B cell (primary cell): ENCODE data around the gene IER5L. TPM values are rescaled to one million over a fixed set of nuclear protein-coding genes. Genes with fewer than 3 reads are reported as not detected.

Experiments
- ATAC-seq: fragments of 200-7000 bp; cut with Tn5 transposase; one replicate; pipeline ENCODE4 v1.10.0; 2021; ENCODE audit warnings: low read depth, mild to moderate bottlenecking, moderate number of reproducible peaks, moderate library complexity
- CTCF ChIA-PET: fragments of 350-600 bp; sonication (Branson Sonifier 250); formaldehyde crosslinking; loops from one replicate; lab custom pipeline; 2021; ENCODE audit warnings: antibody characterized with exemption, inconsistent platforms; lab: Charles Lee
- POLR2A ChIA-PET: fragments of 350-600 bp; sonication (Branson Sonifier 250); formaldehyde crosslinking; loops from one replicate; lab custom pipeline; 2021; ENCODE audit warnings: antibody characterized with exemption; lab: Charles Lee
- DNase-seq: peaks from one replicate; pipeline ENCODE4 v3.0.0; 2013
- H2AFZ ChIP-seq: 2 replicates; pipeline ENCODE4 v1.6.1; 2012; ENCODE audit warnings: mild to moderate bottlenecking, low read depth, low read length; ENCODE audit not compliant: insufficient read depth, poor library complexity, severe bottlenecking
- H3K27ac ChIP-seq, 2 donors: 1 replicate in 1 of 2; 2 replicates in 1 of 2; pipeline ENCODE4 v1.5.1; 2012 to 2013; ENCODE audit warnings: low read length in 2 of 2, mild to moderate bottlenecking in 2 of 2, moderate library complexity in 1 of 2
- H3K27me3 ChIP-seq, 4 experiments: fragments of 200-600 bp in 1 of 4; sonication (generic) in 1 of 4; replicated peaks in 1 of 4; 1 replicate in 2 of 4; 2 replicates in 2 of 4; pipeline versions ENCODE4 v1.6.1 to v1.7.0; 2013 to 2016; ENCODE audit warnings: low read length in 3 of 4, mild to moderate bottlenecking in 2 of 4, mixed read lengths in 1 of 4, moderate library complexity in 1 of 4; ENCODE audit not compliant: insufficient read depth in 4 of 4, control insufficient read depth in 3 of 4; ENCODE audit errors: control extremely low read depth in 1 of 4
- H3K36me3 ChIP-seq, 2 experiments: replicated peaks in 1 of 2; 1 replicate in 1 of 2; 2 replicates in 1 of 2; pipeline versions ENCODE4 v1.6.1 to v1.7.1; 2013; ENCODE audit warnings: low read length in 1 of 2; ENCODE audit not compliant: insufficient read depth in 2 of 2, control insufficient read depth in 1 of 2; ENCODE audit errors: control extremely low read depth in 1 of 2, extremely low read depth in 1 of 2
- H3K4me1 ChIP-seq, 2 donors: fragments of 200-600 bp in 1 of 2; sonication (generic) in 1 of 2; 1 replicate in 1 of 2; 2 replicates in 1 of 2; pipeline versions ENCODE4 v1.5.1 to v1.6.1; 2013 to 2017; ENCODE audit warnings: low read length in 2 of 2; ENCODE audit not compliant: control insufficient read depth in 2 of 2, insufficient read depth in 2 of 2
- H3K4me2 ChIP-seq: replicated peaks from 2 replicates; pipeline ENCODE3; 2012; ENCODE audit warnings: mild to moderate bottlenecking, low read depth, low read length; ENCODE audit not compliant: poor library complexity, severe bottlenecking
- H3K4me3 ChIP-seq, 5 experiments: fragments of 200-600 bp in 1 of 5; sonication (generic) in 1 of 5; 1 replicate in 3 of 5; 2 replicates in 2 of 5; pipeline versions ENCODE4 v1.5.1 to v1.7.0; 2011 to 2016; ENCODE audit warnings: low read length in 4 of 5, mild to moderate bottlenecking in 4 of 5, low read depth in 2 of 5, control low read depth in 1 of 5, moderate library complexity in 1 of 5; ENCODE audit not compliant: insufficient read depth in 1 of 5; ENCODE audit errors: control extremely low read depth in 1 of 5, extremely low read depth in 1 of 5
- H3K79me2 ChIP-seq: fragments of 200-600 bp; sonication (generic); one replicate; pipeline ENCODE4 v1.6.0; 2016; ENCODE audit warnings: low read length; ENCODE audit not compliant: control insufficient read depth, insufficient read depth
- H3K9ac ChIP-seq: fragments of 200-600 bp; sonication (generic); 2 replicates; pipeline ENCODE4 v1.6.1; 2017; ENCODE audit warnings: mild to moderate bottlenecking, low read length, moderate library complexity
- H3K9me3 ChIP-seq, 3 donors: one replicate each; pipeline versions ENCODE4 v1.6.1 to v1.7.1; 2013; ENCODE audit warnings: low read length in 2 of 3; ENCODE audit not compliant: control insufficient read depth in 2 of 3, insufficient read depth in 1 of 3; ENCODE audit errors: control extremely low read depth in 1 of 3
- H4K20me1 ChIP-seq: 2 replicates; pipeline ENCODE4 v1.6.0; 2012; ENCODE audit warnings: mild to moderate bottlenecking, low read length; ENCODE audit not compliant: insufficient read depth, control insufficient read depth, poor library complexity, severe bottlenecking
- H3K27ac Mint-ChIP-seq: one replicate; pipeline ENCODE4 v1.8.0; 2021; ENCODE audit warnings: mixed read lengths
- H3K27me3 Mint-ChIP-seq: one replicate; pipeline ENCODE4 v1.8.0; 2021; ENCODE audit warnings: mixed read lengths
- H3K4me1 Mint-ChIP-seq: one replicate; pipeline ENCODE4 v1.8.0; 2021; ENCODE audit warnings: mixed read lengths
- H3K4me3 Mint-ChIP-seq: one replicate; pipeline ENCODE4 v1.8.0; 2021; ENCODE audit warnings: mixed read lengths
- H3K9me3 Mint-ChIP-seq: one replicate; pipeline ENCODE4 v1.8.0; 2022; ENCODE audit warnings: mixed read lengths; ENCODE audit not compliant: insufficient read depth
- EZH2 ChIP-seq: IDR thresholded peaks from 2 replicates; pipeline ENCODE4 v1.6.1; 2012; ENCODE audit warnings: borderline replicate concordance, low read depth, mild to moderate bottlenecking, moderate library complexity, low read length; ENCODE audit not compliant: insufficient read depth, poor library complexity, severe bottlenecking
- WGBS: methylation state at CpG from one replicate; pipeline ENCODE4 v1.1.5; 2013; ENCODE audit warnings: missing lambda C conversion rate; ENCODE audit not compliant: insufficient coverage; 5-methylcytosine and 5-hydroxymethylcytosine counted together
- intact Hi-C: fragments of 100-400 bp; cut with micrococcal nuclease; formaldehyde crosslinking; loops from one replicate; pipeline ENCODE4 v1.10.0; 2022
- polyA plus RNA-seq: library from polyadenylated mRNA; depleted of rRNA; stranded (reverse); fragments of >200 nt; gene quantifications from 2 replicates; pipeline ENCODE4 v1.2.3, GENCODE V29; 2012
- total RNA-seq, 2 donors: library from RNA; stranded (reverse); fragments of 120-200 nt in 1 of 2; gene quantifications; 1 replicate in 1 of 2; 2 replicates in 1 of 2; pipeline versions ENCODE4 v1.2.3 to v1.2.4, GENCODE V29; 2013 to 2022
- TF ChIP-seq, protein P1 (sequence below): fragments of 200-600 bp; IDR thresholded peaks from one replicate; pipeline ENCODE4 v1.8.0; 2022; ENCODE audit warnings: antibody characterized with exemption, mild to moderate bottlenecking

IER5L gene
- total and polyA plus RNA-seq, 2 donors (not counting 1 experiment from before 2014, with no cell fraction given) = 1.5 to 12.9 TPM

DNA sequence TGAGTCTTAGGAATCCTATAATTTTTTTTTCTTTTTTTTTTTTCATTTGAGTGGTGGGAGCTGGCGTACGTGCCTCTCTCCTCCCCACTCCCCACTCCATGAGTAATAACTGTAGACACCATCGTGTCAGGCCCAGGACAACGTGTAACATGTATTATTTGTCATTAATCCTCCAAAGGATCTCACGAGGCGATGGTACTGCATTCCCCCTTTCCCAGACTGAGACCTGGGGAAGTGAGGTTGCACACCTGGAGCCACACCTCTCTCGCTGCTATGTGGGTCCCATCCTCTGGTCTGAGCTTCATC, 6.1 kb upstream of the IER5L start:
- Histone ChIP-seq H3K4me3 (no peak overlapping the region), H3K4me1 (no peaks in the 10 kb centered on the region), H3K9me3 (peaks cover 0 to 4% (median 4%) of the 10 kb centered on the region in 3 donors), H3K27ac (no peak overlapping the region), H3K4me2 (no peak overlapping the region), H3K27me3 (peaks cover 0 to 11% (median 4%) of the 10 kb centered on the region in 4 experiments), H3K36me3 (no peaks in the 10 kb centered on the region), H3K9ac (no peak overlapping the region), H4K20me1 (no peaks in the 10 kb centered on the region), H3K79me2 (no peaks in the 10 kb centered on the region), H2AFZ (no peak overlapping the region)
- ATAC-seq (no peak), DNase-seq (no peak)
- H3K4me1 Mint-ChIP-seq = no peaks in the 10 kb centered on the region
- intact Hi-C loops = no loop called here
- CTCF ChIA-PET = interaction anchor here (1.9 to 22.0 kb wide), 2 partner anchors 10 to 46 kb away, joined by 8 to 382 read pairs; no protein-coding TSS in a partner anchor
- POLR2A ChIA-PET = no interaction called here
- 95% methylated on average over 4 of the region's 7 CpGs for WGBS
- no peak overlapping the region for H3K27ac Mint-ChIP-seq
- TF ChIP-seq, protein P1, sequence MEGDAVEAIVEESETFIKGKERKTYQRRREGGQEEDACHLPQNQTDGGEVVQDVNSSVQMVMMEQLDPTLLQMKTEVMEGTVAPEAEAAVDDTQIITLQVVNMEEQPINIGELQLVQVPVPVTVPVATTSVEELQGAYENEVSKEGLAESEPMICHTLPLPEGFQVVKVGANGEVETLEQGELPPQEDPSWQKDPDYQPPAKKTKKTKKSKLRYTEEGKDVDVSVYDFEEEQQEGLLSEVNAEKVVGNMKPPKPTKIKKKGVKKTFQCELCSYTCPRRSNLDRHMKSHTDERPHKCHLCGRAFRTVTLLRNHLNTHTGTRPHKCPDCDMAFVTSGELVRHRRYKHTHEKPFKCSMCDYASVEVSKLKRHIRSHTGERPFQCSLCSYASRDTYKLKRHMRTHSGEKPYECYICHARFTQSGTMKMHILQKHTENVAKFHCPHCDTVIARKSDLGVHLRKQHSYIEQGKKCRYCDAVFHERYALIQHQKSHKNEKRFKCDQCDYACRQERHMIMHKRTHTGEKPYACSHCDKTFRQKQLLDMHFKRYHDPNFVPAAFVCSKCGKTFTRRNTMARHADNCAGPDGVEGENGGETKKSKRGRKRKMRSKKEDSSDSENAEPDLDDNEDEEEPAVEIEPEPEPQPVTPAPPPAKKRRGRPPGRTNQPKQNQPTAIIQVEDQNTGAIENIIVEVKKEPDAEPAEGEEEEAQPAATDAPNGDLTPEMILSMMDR = no peak
- no peak for TF ChIP-seq EZH2
- H3K4me3 Mint-ChIP-seq = no peak overlapping the region
- H3K9me3 Mint-ChIP-seq = no peaks in the 10 kb centered on the region
- peaks cover 20% of the 10 kb centered on the region for H3K27me3 Mint-ChIP-seq

DNA sequence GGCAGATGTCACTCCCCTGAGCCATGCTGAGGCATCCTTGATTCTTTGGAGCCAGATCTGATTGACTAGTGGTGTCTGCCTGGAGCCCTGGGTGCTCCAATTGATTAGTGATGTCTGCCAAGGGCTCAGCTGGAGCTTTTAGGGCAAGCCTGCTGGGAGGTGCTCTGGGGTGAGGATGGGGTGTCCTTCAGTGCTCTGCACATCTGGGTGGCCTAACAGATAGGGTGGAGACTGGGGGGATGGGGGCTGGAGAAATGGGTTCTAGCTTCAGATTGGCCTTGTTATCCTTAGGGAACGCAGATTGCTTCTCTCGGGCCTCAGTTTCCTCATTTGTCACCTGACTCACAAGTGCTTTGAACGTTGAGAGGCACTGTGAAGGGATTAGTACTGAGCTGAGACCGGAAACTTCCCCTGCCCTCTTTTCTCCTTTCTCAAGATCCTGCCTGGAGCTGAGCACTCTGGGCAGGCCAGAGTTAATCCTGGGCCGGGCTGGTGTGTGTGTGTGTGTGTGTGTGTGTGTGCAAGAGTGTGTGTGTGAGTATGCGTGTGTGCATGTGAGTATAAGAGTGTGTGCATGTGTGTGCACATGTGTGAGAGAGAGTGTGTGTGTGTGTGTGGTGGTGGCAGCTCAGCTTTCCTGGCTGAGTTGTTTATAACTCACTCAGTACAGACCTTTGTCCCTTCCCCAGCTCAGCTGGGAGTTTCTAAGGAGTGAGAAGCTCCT, 5.6 kb upstream of the IER5L start:
- Histone ChIP-seq H3K4me2 (no peak overlapping the region), H2AFZ (no peak overlapping the region), H3K4me3 (no peak overlapping the region), H4K20me1 (no peaks in the 10 kb centered on the region), H3K27me3 (peaks cover 0 to 17% (median 6%) of the 10 kb centered on the region in 4 experiments), H3K36me3 (no peaks in the 10 kb centered on the region), H3K27ac (no peak overlapping the region), H3K4me1 (peaks cover 1 to 2% of the 10 kb centered on the region in 2 donors), H3K9me3 (peaks cover 0 to 4% (median 4%) of the 10 kb centered on the region in 3 donors), H3K79me2 (no peaks in the 10 kb centered on the region), H3K9ac (no peak overlapping the region)
- no peak for TF ChIP-seq EZH2
- TF ChIP-seq, protein P1 = no peak
- DNase-seq (no peak), ATAC-seq (no peak)
- peaks cover 2% of the 10 kb centered on the region for H3K4me1 Mint-ChIP-seq
- no peak overlapping the region for H3K27ac Mint-ChIP-seq
- H3K27me3 Mint-ChIP-seq = peaks cover 19% of the 10 kb centered on the region
- WGBS = 68% methylated on average over 3 of the region's 6 CpGs
- H3K4me3 Mint-ChIP-seq = no peak overlapping the region
- ChIA-PET CTCF (interaction anchor here (0.8 to 22.0 kb wide), 4 partner anchors 10 to 442 kb away, joined by 3 to 382 read pairs (median 6); partner anchors contain the start of gene NTMT1), POLR2A (interaction anchor here (0.7 kb wide), 1 partner anchor 364 kb away, joined by 3 read pairs; no protein-coding TSS in a partner anchor)
- intact Hi-C loops = no loop called here
- H3K9me3 Mint-ChIP-seq = no peaks in the 10 kb centered on the region
